GM19397 (cell line): ENCODE results near the gene SUN1.

Experiments
- ATAC-seq: cut with Tn5 transposase; IDR thresholded peaks from one replicate; pipeline ENCODE4 v1.9.1; 2021; ENCODE audit warnings: mild to moderate bottlenecking, moderate library complexity; ENCODE audit not compliant: unreplicated experiment

The SUN1 gene

GRCh38 chr7:899806-900205, 67.5 kb downstream of the SUN1 start:
- no peak for ATAC-seq

DNA sequence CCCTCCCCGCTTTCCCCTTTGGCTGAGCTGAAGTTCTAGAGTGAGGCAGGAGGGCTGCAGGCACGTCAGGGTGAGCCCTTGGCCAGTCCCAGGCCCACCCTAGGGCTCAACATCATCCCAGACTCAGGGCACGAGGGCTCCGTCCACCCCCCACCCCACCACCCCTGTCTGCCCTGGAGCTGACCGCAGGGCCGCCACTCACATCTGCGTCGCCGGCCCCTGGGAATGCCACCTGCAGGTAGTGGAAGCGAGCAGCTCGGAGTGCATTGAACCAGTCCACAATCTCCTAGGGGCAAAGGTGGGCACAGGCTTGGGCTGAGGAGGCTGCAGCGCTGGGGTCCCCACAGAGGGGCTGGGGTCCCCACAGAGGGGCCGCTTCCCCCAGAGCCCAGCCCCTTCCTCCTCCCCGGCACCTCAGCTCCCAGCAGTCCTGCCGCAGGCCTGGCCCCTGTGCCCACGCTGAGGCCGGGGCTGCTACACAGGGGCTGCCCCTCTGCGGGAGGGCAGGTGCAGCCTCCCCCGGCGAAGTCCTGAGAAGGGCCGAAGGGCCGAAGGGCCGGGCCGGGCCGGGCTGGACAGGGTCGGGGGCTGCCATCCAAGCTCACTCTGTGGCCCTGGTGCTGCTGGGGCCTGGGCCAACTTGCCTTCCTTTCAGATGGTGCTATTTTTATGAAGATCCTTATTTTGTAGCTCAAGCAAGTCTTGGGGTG, 68.2 kb downstream of the SUN1 start:
- no peak for ATAC-seq

DNA sequence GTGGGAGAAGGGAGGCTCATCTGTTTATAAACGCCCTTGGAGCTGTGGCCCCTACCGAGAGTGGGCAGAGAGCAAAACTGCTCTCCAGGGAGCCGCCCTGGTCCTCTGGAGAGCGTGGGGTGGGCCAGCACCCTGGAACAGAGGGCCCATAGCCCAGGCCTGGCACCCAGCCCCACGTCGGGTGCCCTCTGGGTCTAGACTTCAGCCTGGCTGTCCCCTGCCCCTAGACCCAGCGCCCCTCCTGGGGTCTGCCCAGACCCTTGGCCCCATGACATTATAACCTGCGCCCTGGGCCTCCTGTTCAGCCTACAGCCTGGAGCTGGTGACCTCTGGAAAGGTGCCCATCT, 68.7 kb downstream of the SUN1 start:
- ATAC-seq: no peak

DNA sequence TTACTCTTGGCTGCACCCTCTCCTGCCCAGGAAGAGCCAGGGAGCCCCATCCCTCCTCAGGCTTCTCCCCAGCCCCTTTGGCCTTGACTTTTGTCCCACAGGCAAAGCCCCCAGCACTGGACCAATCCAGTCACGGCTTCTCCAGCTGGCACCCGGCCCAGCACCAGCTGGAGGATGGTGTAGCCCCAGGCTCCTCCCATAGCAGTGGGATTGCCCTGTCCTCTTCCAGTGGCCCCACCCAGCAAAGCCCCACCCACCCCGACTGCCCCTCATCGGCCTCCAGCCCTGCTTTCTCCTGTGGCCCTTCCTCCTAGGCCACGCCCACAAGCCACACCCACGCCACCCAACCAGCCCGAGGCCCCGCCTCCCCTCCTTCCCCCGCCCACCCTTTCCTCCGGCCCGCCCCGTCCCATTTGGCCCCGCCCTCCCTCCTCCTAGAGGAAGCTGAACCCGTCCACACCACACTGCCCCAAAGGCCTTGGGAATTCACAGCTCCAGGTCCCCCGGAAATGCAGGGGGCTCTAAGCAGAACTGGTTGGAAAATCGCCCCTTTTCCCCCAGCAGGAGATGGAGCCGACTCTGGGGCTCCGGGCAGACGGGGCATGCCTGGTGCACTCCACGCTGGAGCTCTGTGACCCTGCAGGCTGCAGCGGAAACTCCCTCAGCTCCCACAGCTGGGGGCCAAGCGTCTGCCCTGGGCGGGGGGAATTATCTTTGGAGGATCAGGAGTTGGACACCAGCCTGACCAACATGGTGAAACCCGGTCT, 69.3 kb downstream of the SUN1 start:
- ATAC-seq: no peak

DNA sequence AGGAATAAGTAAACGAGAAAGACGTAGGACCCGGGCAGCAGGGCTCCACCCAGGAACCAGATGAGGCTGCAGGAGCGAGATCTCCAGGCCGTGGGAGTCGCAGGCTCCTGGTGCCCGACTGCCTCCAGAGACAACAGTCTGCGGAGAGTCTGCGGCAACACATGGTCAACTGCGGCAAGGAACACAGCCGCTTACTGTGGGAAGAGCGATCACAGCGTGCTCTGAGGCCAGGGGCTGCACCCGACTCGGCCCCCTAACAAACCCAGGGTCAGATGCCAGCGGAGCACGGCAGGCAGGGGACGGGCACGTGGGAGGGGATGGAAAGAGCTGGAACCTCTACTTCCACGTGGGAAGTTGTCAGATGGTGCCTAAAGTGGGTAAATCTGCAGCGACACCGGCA, 70.7 kb downstream of the SUN1 start:
- no peak for ATAC-seq

DNA sequence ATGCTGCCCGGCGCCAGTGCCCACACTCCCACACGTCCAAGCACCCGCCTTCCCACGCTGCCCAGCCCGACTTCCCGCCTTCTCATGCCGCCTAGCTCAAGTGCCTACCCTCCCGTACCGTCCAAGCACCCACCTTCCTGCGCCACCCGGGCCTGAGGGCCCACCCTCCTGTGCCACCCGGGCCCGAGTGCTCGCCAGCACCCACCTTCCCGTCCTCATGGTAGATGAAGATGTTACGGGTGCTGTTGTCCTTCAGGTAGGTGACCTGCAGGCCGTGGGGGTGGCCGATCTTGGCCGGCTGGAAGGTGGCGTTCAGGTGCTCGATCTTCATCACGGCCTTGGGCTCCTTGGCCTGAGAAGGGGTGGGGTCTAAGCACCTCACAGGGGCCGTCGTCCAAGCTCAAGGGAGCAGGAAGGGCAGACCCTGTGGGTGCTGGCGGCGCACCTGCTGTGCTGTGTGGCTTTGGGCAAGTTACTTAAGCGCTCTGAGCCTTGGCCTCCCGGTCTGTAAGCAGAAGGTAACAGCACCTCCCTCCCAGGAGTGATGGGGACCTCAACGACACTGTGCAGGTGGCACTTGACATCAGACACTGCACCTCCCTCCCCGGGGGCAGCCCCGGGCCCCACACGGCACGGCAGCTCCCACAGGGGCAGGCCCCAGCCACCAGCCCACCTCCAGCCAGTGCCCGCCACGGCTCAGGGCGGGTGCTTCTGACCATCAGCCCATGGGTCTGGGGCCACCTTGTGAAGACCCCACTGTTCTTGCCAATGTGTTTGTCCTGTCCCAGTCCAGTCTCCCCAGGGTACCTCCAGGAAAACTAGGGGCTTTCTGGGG, 71.9 kb downstream of the SUN1 start:
- ATAC-seq: no peak

DNA sequence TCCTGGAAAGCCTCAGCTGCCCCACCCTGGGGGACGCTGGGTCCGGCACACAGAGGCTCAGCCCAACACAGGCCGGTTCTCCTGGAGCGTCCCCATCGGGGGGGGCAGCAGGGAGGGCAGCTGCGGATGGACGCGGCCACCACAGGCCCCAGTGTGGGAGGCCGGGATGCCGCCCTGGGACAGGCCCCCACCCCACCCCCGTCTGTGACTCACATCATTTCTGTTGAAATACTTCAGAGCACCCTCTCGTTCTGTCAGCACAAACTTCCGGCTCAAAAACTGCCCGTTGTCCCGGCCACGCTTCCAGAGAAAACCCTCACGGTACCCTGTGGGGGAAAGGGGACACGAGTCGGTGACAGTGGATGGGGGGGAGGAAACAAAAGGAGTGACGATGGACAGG, 72.6 kb downstream of the SUN1 start:
- no peak for ATAC-seq

- no peak for ATAC-seq
These were observed 74.5 kb downstream of the SUN1 start for GRCh38 chr7:906776-907157.

DNA sequence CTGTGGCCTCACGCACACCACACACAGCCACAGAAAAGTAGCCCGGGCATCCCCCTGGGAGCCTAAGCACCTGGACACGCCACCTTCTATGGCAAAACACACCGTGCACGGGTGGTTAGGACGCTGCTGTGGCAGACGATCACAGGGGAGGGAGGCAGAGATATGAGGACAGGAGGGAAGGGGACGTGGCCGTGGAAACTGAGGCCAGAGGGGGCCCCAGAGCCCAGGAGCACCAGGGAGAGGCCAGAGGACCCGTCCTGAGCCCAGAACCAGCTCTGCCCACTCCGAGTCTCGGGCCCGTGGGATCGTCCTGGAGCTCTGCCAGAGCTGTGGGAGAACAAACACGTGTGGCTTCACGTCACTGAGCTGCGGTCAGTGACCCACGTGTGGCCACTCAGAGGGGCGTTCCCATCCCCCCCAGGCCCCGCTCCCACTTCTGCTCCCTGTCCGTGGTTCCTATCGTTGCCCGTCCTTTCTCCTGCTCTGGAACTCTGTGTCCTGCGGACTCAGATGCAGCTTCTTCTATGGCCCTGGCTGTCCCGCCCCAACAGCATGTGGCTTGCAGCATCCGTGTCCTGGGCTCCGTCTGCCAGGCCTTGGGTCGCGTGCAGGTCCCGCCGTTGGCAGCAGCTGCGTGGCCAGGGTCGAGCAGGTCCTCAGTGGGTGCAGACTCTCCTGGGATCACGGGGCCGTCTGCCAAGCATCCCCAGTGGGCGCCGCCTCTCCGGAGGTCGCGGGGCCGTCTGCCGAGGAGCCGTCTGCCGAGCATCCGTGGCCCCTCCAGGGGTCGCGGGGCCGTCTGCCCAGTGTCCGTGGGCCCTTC, 75.1 kb downstream of the SUN1 start:
- no peak for ATAC-seq

- no peak for ATAC-seq
These were observed 75.9 kb downstream of the SUN1 start for GRCh38 chr7:908159-908581.

GRCh38 chr7:908591-909357, 76.5 kb downstream of the SUN1 start:
- peak; percentile 66 for ATAC-seq

DNA sequence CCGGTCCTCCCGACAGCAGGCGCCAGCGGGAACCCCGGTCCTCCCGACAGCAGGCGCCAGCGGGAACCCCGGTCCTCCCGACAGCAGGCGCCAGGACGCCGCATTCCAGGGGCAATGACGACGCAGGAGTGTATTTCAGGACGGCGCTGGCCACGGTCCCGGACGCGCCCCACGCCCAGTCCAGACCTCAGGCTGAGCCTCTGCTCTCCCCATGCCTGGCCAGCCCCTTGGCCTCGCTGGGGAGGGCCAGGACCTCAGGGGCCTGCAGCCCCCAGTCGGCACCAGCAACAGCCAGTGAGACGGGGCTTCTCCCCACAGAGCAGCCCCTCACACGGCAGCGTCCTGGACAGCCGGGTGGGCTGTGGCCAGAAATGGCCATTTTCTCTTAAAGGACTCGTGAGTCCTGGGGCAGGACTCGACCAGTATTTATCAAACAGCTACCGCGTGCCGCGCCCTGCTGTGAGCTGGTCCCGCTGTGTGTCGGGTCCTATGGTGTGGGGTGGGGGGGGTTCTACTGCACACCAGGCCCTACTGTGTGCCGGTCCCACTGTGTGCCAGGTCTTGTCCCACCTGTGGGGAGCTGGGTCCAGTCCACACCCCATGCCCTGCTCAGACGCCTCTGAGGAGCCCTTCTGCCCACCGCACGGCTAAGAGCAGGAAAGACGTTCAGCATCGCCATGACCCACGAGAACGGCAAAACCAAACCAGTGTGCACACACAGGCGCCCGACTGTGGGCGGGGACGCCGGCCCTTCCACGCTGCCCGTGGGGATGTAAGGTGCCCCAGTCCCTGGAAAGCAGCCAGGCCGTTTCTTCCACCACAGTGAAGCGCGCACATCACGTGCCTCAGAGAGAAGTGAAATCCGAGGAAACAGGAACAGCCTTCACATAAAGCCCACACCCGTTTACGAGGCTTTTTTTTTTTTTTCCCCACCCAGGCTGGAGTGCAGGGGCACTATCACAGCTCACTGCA, 77.4 kb downstream of the SUN1 start:
- ATAC-seq: no peak

DNA sequence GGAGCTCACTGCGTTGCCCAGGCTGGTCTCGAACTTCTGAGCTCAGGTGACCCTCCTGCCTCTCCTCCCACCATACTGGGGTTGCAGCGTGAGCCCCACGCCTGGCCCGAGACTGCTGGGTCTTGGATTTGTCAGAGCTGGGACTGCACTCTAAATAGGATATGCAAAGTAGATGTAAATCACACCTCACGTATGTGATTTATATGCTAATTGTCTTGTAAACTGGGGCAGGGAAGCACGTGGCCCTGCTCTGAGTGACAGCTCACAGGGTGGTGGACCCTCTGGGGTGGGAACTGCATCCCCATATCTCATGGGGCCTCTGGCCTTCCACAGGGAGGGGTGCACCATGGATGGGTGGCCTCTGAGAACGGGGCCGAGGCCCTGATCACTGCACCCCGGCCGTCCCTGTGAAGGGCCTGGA, 78.2 kb downstream of the SUN1 start:
- no peak for ATAC-seq

DNA sequence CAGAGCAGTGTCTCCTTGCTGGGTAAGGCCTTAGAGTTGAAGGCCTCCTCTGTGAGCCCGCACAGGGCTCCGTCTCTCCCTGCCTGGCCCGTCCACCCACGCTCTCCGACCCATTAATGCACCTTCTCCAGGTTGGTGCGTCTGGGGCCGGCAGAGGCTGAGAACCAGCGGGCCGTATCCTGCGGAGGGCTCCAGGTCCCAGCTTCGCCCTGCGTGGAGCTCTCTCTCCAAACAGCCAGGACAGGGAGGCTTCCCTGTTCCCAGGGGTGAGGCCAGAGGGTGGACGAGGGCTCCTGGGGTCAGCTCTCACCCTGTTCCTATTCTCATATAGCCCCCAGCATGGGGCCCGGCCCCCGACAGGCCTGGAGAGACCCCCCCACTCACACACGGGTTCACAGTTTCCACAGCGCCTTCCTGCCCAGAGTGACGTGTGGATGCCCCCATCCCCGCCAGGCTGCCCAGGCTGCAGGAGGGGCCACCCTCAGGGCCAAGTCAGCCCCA, 78.7 kb downstream of the SUN1 start:
- ATAC-seq: no peak

GRCh38 chr7:911791-912480, 79.7 kb downstream of the SUN1 start:
- ATAC-seq: no peak

DNA sequence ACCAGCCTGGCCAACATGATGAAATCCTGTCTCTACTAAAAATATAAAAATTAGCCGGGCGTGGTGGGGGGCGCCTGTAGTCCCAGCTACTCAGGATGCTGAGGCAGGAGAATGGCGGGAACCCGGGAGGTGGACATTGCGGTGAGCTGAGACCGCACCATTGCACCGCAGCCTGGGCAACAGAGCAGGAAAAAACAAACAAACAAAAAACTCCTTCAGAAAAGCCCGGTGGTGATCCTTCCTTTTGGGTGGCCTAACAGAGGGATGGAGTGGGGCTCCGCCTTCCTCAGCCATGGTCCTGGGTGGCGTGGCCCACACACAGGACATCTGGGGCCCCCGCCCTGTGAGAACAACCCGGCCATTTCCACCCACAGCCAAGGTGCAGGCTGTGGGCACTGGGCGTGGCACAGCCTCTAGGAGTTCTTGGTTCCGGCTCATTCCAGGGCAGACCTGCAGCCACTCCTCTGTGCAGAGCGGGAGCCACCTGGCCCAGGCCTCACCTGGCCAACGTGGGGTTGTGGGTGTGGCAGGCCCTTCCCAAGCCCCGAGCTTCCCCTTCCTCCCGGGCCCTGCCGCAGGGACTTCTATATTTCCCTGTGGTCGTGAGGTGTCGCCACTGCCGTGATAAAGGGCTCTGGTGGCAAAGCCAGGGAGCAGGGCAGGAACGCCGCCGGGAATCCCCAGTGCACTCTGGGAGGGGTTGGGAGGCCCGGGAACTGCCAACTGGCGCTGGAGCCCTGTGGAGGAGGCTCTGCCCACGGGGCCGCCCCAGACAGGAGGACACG, 81.7 kb downstream of the SUN1 start:
- ATAC-seq: no peak

GRCh38 chr7:914521-915194, 82.4 kb downstream of the SUN1 start:
- no peak for ATAC-seq
